OCI-LY3 (cell line): ENCODE measurements around the gene NDUFAF7.

ENCODE experiments used
- H2AFZ ChIP-seq: fragments of 200-600, 300-600 bp; shearing (Covaris generic); 2 replicates; pipeline ENCODE4 v1.6.0; 2014; ENCODE audit warnings: antibody characterized with exemption, low read depth, low read length
- H3K27ac ChIP-seq: fragments of 200-600, 300-600 bp; sonication (generic); 2 replicates; pipeline ENCODE4 v1.5.1; 2014; ENCODE audit warnings: mild to moderate bottlenecking, low read length, moderate library complexity, mixed read lengths
- H3K27me3 ChIP-seq: fragments of 200-600, 300-600 bp; sonication (generic); 2 replicates; pipeline ENCODE4 v1.6.1; 2014; ENCODE audit warnings: low read depth, low read length, mixed read lengths
- H3K36me3 ChIP-seq: fragments of 200-600, 300-600 bp; sonication (generic); replicated peaks from 2 replicates; pipeline ENCODE3; 2014; ENCODE audit warnings: low read depth, low read length, mixed read lengths
- H3K4me1 ChIP-seq: fragments of 300-600, 200-600 bp; sonication (generic); 2 replicates; pipeline ENCODE4 v1.6.1; 2014; ENCODE audit warnings: low read length, mixed read lengths
- H3K4me2 ChIP-seq: fragments of 200-600, 300-600 bp; sonication (generic); 2 replicates; pipeline ENCODE4 v1.6.1; 2014; ENCODE audit warnings: low read length, mixed read lengths
- H3K4me3 ChIP-seq: fragments of 300-600, 200-600 bp; sonication (generic); 2 replicates; pipeline ENCODE4 v1.5.1; 2014; ENCODE audit warnings: antibody characterized with exemption, mild to moderate bottlenecking, low read length, moderate library complexity
- H3K79me2 ChIP-seq: fragments of 300-600, 200-600 bp; shearing (Covaris generic); 2 replicates; pipeline ENCODE4 v1.6.1; 2014; ENCODE audit warnings: mild to moderate bottlenecking, low read length, mixed read lengths
- H3K9ac ChIP-seq: fragments of 300-600, 200-600 bp; shearing (Covaris generic); 2 replicates; pipeline ENCODE4 v1.6.0; 2014; ENCODE audit warnings: mild to moderate bottlenecking, low read length, moderate library complexity
- H3K9me3 ChIP-seq: fragments of 200-600, 300-600 bp; shearing (Covaris generic); 2 replicates; pipeline ENCODE4 v1.6.1; 2014; ENCODE audit warnings: low read length, mixed read lengths; ENCODE audit not compliant: insufficient read depth
- H4K20me1 ChIP-seq: fragments of 200-600, 300-600 bp; sonication (generic); 2 replicates; pipeline ENCODE4 v1.6.1; 2016; ENCODE audit warnings: low read length, mixed read lengths; ENCODE audit not compliant: insufficient read depth
- EZH2phosphoT487 ChIP-seq: fragments of 200-600 bp; shearing (Covaris generic); IDR thresholded peaks from 2 replicates; pipeline ENCODE4 v1.6.1; 2018; ENCODE audit warnings: antibody characterized with exemption, mixed run types, low read depth
- TF ChIP-seq, protein P1 (sequence below): fragments of 200-600, 300-600 bp; sonication (generic); IDR thresholded peaks from 2 replicates; pipeline ENCODE4 v1.5.1; 2014; ENCODE audit warnings: antibody characterized with exemption, low read length, low read depth

The NDUFAF7 gene

GRCh38 chr2:37268111-37268510, 36.7 kb downstream of the NDUFAF7 start:
- Histone ChIP-seq H3K9ac (no peak overlapping the region), H4K20me1 (no peaks in the 10 kb centered on the region), H3K36me3 (peaks cover 36% of the 10 kb centered on the region), H3K4me2 (no peak overlapping the region), H3K4me1 (peaks cover under 1% of the 10 kb centered on the region; the same call in 1 of the 2 replicates), H3K27ac (no peak overlapping the region), H3K4me3 (no peak overlapping the region), H3K9me3 (no peaks in the 10 kb centered on the region), H2AFZ (no peak overlapping the region), H3K79me2 (no peaks in the 10 kb centered on the region), H3K27me3 (no peaks in the 10 kb centered on the region)
- TF ChIP-seq, protein P1, sequence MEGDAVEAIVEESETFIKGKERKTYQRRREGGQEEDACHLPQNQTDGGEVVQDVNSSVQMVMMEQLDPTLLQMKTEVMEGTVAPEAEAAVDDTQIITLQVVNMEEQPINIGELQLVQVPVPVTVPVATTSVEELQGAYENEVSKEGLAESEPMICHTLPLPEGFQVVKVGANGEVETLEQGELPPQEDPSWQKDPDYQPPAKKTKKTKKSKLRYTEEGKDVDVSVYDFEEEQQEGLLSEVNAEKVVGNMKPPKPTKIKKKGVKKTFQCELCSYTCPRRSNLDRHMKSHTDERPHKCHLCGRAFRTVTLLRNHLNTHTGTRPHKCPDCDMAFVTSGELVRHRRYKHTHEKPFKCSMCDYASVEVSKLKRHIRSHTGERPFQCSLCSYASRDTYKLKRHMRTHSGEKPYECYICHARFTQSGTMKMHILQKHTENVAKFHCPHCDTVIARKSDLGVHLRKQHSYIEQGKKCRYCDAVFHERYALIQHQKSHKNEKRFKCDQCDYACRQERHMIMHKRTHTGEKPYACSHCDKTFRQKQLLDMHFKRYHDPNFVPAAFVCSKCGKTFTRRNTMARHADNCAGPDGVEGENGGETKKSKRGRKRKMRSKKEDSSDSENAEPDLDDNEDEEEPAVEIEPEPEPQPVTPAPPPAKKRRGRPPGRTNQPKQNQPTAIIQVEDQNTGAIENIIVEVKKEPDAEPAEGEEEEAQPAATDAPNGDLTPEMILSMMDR: no peak
- TF ChIP-seq EZH2phosphoT487: no peak

DNA sequence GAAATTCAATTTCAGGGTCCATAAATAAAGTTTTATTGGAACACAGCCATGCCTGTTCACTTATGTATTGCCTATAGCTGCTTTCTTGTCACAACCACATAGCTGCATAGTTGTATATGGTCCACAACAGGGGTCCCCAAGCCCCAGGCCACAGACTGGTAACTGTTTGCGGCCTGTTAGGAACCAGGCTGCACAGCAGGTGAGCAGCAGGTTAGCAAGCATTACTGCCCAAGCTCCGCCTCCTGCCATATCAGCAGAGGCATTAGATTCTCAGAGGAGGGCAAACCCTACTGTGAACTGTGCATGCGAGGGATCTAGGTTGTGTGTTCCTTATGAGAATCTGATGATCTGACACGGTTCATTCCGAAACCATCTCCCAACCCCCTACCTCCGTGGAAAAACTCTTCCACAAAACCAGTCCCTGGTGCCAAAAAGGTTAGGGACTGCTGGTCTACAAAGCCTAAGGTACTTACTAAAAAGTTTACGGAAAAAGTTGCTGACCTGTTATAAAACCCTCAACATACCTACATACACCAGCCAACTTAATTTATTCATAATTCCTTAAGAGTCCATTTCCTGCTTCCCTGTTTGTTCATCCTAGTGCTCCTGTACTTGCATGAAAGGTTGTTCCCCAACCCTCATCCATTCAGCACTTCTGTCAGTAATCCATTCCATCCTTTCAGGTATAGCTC, 40.1 kb downstream of the NDUFAF7 start:
- H3K27me3 ChIP-seq: no peaks in the 10 kb centered on the region
- no peaks in the 10 kb centered on the region for H3K79me2 ChIP-seq
- no peak overlapping the region for H3K27ac ChIP-seq
- peaks cover 46% of the 10 kb centered on the region for H3K36me3 ChIP-seq
- H4K20me1 ChIP-seq: no peaks in the 10 kb centered on the region
- no peaks in the 10 kb centered on the region for H3K9me3 ChIP-seq
- no peak overlapping the region for H3K4me3 ChIP-seq
- no peak overlapping the region for H3K4me2 ChIP-seq
- H2AFZ ChIP-seq: no peak overlapping the region
- TF ChIP-seq, protein P1: no peak
- no peak for TF ChIP-seq EZH2phosphoT487
- H3K4me1 ChIP-seq: no peaks in the 10 kb centered on the region
- H3K9ac ChIP-seq: no peak overlapping the region

DNA sequence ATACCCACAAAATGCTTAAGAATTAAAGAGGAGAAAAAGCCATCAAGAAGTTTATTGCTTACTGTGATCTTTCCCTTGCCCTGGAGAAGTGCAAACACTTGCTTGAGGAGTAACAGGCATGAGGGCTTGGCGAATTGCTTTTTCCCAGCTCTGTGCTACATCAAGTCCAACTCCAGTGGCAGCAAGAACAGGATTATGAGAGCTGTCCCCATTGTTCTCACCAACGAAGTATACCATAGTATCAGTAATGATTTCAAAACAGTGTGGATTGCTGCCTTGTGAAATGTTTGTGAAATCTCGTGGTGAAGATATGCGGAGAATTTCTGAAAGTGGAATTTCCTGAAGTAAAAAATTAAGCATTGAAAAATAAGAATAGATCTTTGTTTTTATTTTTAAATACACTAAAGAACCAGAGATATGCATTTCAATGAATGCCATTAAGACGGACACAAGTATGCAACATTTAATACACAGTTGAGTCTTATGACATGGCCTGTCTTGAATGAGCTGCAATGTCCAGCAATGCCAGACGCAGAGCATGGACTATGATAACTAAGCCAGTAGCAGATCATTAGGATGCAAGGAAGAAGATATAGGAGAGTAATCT, 43.0 kb downstream of the NDUFAF7 start:
- Histone ChIP-seq H3K27me3 (no peaks in the 10 kb centered on the region), H3K27ac (no peak overlapping the region), H3K4me2 (no peak overlapping the region), H3K36me3 (peaks cover 38% of the 10 kb centered on the region), H3K4me3 (no peak overlapping the region), H3K9ac (no peak overlapping the region), H2AFZ (no peak overlapping the region), H4K20me1 (no peaks in the 10 kb centered on the region), H3K9me3 (no peaks in the 10 kb centered on the region), H3K4me1 (no peaks in the 10 kb centered on the region), H3K79me2 (no peaks in the 10 kb centered on the region)
- TF ChIP-seq, protein P1: no peak
- no peak for TF ChIP-seq EZH2phosphoT487

DNA sequence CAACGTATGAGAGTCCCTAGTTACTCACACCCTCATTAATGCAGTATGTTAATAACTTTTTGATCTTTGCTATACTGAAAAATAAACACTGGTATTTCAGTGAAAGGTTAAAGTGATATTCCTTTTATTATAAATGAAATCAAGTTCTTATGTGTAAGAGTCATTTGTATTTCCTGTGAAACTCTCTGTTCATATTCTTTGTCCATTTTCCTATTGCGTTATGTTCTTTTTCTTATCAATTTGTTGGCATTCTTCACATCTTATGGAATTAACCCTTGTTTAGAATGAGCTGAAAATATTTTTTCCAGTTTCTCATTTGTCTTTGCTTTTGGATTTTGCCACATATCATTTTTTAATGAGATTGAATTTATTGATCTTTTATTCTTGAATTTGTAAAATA, 44.8 kb downstream of the NDUFAF7 start:
- H3K27ac ChIP-seq: no peak overlapping the region
- no peak overlapping the region for H3K4me3 ChIP-seq
- no peaks in the 10 kb centered on the region for H3K4me1 ChIP-seq
- no peaks in the 10 kb centered on the region for H3K79me2 ChIP-seq
- TF ChIP-seq EZH2phosphoT487: no peak
- TF ChIP-seq, protein P1: no peak
- H3K9me3 ChIP-seq: no peaks in the 10 kb centered on the region
- no peaks in the 10 kb centered on the region for H4K20me1 ChIP-seq
- no peak overlapping the region for H3K4me2 ChIP-seq
- peaks cover 40% of the 10 kb centered on the region for H3K36me3 ChIP-seq
- no peak overlapping the region for H2AFZ ChIP-seq
- H3K9ac ChIP-seq: no peak overlapping the region
- no peaks in the 10 kb centered on the region for H3K27me3 ChIP-seq
